Heart right ventricle (tissue), 16 donors: ENCODE results near the gene C21orf91. TPM values are rescaled to one million over a fixed set of nuclear protein-coding genes. Genes with fewer than 3 reads are reported as not detected.

Experiments
- ATAC-seq, 8 donors: fragments of 200-7000 bp; cut with Tn5 transposase; one replicate each; pipeline ENCODE4 v1.9.1; 2020; ENCODE audit warnings: mild to moderate bottlenecking in 8 of 8, moderate library complexity in 8 of 8, moderate number of reproducible peaks in 1 of 8
- DNase-seq, 2 donors: peaks; one replicate each; pipeline ENCODE4 v3.0.0-alpha.2; 2020
- H3K27ac ChIP-seq, 10 donors: fragments of 200-600 bp; sonication (generic) in 2 of 10; one replicate each; pipeline versions ENCODE4 v1.5.0 to v1.8.0; 2020 to 2022; ENCODE audit warnings: mild to moderate bottlenecking in 3 of 10
- H3K27me3 ChIP-seq, 7 donors: fragments of 200-600 bp; one replicate each; pipeline ENCODE4 v1.8.0; 2021 to 2022; ENCODE audit warnings: mild to moderate bottlenecking in 2 of 7
- H3K36me3 ChIP-seq, 9 donors: fragments of 200-600 bp; sonication (generic) in 1 of 9; one replicate each; pipeline versions ENCODE4 v1.5.0 to v1.8.0; 2020 to 2022; ENCODE audit warnings: mild to moderate bottlenecking in 2 of 9
- H3K4me1 ChIP-seq, 9 donors: fragments of 200-600 bp; sonication (generic) in 1 of 9; one replicate each; pipeline versions ENCODE4 v1.5.0 to v1.8.0; 2020 to 2022; ENCODE audit warnings: mild to moderate bottlenecking in 4 of 9
- H3K4me3 ChIP-seq, 10 donors: fragments of 200-600 bp; sonication (generic) in 2 of 10; one replicate each; pipeline versions ENCODE4 v1.5.0 to v1.8.0; 2020 to 2022; ENCODE audit warnings: mild to moderate bottlenecking in 7 of 10, moderate library complexity in 2 of 10
- H3K9me3 ChIP-seq, 11 donors: fragments of 200-600 bp in 10 of 11; sonication (generic) in 2 of 11; one replicate each; pipeline versions ENCODE4 v1.5.0 to v1.8.0; 2013 to 2022; ENCODE audit warnings: mild to moderate bottlenecking in 2 of 11, control low read depth in 1 of 11, moderate library complexity in 1 of 11
- WGBS, 2 donors: extraction: QIAGEN DNeasy Blood & Tissue Kit; methylation state at CpG; one replicate each; pipeline ENCODE4 v1.1.7; 2013; ENCODE audit warnings: inconsistent platforms in 1 of 2; 5-methylcytosine and 5-hydroxymethylcytosine counted together
- intact Hi-C, 10 donors: fragments of 100-400 bp; cut with DNase I; formaldehyde crosslinking; loops; one replicate each; pipeline versions ENCODE4 v1.11.1 to v1.14.2; 2022
- polyA plus RNA-seq, 2 donors: library from polyadenylated mRNA; stranded (reverse); fragments of 200-250 nt; gene quantifications; one replicate each; pipeline ENCODE4 v1.2.3, GENCODE V29; 2013
- total RNA-seq, 10 donors: library from RNA; stranded (reverse); fragmentation: NEBNext Ultra II Directional in 3 of 10; extraction: Animal tissue kit (Norgen Biotek cat#: 25700) in 3 of 10; gene quantifications; one replicate each; pipeline versions ENCODE4 v1.2.1 to v1.2.4, GENCODE V29; 2021 to 2023
- TF ChIP-seq, protein P1 (sequence below), 9 donors: fragments of 200-600 bp; sonication (generic) in 2 of 9; IDR thresholded peaks; one replicate each; pipeline versions ENCODE4 v1.5.0 to v1.8.0; 2021 to 2022; ENCODE audit warnings: antibody characterized with exemption in 9 of 9, mild to moderate bottlenecking in 5 of 9, moderate library complexity in 1 of 9
- donor health status: Arrhythmogenic right ventricular cardiomyopathy.
- donor health status: ischemic (EF 13 %, LVEDD 7.1; RV severe dilation, severe dysfunction).
- donor health status: healthy with polysubstance abuse.
- donor health status: DM: no; HTN: yes; CAD: no.
- donor health status: DM: no; HTN: no; CAD: no.
- donor health status: ischemic (EF 25% LVEDD 6.9; RV normal size, moderate dysfunction).
- donor health status: ischemic (EF 25% LVEDD 5.7; RV mildly dilated, moderate dysfunction).
- donor health status: healthy.
- donor health status: DM: yes; HTN: yes; CAD: no.
- donor health status: Ischemic cardiomyopathy.
- donor health status: ischemic (EF 35%, LVEDD 5.7; RV mildly dilated, moderate dysfunction).
- donor health status: nonischemic (EF 11% LVEDD 7.7; RV severe dilation, severe dysfunction).
- donor health status: DM: yes; HTN: yes; CAD: no.
- donor health status: PGD.
- donor health status: ischemic (EF 29% LVEDD 5.4; RV normal size, mild dysfunction).
- donor health status: nonischemic (EF 23%, LVEDD 6.1; RV moderate dilation, normal function).

Gene C21orf91
- total and polyA plus RNA-seq, 12 donors = 2.3 to 18.9 (median 10.6) TPM

DNA sequence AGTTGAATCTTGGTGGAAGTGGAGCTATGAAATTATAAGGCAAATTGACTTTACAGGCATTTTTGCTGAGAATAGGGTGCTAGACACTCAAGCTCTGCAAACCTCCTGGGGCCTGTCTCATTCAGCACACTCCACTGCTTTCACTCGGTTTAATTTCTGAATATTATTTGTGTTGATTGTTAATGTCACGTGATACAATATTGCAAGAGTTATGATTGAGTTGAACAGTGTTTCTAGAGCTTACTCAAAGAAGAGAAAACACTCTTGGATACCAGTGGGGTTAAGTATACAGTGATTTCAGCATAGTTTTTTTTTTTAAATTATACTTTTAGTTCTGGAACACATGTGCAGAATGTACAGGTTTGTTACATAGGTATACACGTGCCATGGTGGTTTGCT lies 49.7 kb downstream of the C21orf91 start:
- WGBS, 2 donors = 91% methylated on average over 3 of the region's 3 CpGs
- peaks cover 0 to 30% (median 6%) of the 10 kb centered on the region in 11 donors for H3K9me3 ChIP-seq
- TF ChIP-seq, protein P1, sequence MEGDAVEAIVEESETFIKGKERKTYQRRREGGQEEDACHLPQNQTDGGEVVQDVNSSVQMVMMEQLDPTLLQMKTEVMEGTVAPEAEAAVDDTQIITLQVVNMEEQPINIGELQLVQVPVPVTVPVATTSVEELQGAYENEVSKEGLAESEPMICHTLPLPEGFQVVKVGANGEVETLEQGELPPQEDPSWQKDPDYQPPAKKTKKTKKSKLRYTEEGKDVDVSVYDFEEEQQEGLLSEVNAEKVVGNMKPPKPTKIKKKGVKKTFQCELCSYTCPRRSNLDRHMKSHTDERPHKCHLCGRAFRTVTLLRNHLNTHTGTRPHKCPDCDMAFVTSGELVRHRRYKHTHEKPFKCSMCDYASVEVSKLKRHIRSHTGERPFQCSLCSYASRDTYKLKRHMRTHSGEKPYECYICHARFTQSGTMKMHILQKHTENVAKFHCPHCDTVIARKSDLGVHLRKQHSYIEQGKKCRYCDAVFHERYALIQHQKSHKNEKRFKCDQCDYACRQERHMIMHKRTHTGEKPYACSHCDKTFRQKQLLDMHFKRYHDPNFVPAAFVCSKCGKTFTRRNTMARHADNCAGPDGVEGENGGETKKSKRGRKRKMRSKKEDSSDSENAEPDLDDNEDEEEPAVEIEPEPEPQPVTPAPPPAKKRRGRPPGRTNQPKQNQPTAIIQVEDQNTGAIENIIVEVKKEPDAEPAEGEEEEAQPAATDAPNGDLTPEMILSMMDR (IDR thresholded peaks at IDR 0.05) = no peak
- DNase-seq (no peak), ATAC-seq (no peak)
- no peaks in the 10 kb centered on the region for H3K4me1 ChIP-seq
- H3K27me3 ChIP-seq = no peaks in the 10 kb centered on the region
- intact Hi-C loops = no loop called here
- no peak overlapping the region for H3K4me3 ChIP-seq
- no peaks in the 10 kb centered on the region for H3K36me3 ChIP-seq
- no peak overlapping the region for H3K27ac ChIP-seq

DNA sequence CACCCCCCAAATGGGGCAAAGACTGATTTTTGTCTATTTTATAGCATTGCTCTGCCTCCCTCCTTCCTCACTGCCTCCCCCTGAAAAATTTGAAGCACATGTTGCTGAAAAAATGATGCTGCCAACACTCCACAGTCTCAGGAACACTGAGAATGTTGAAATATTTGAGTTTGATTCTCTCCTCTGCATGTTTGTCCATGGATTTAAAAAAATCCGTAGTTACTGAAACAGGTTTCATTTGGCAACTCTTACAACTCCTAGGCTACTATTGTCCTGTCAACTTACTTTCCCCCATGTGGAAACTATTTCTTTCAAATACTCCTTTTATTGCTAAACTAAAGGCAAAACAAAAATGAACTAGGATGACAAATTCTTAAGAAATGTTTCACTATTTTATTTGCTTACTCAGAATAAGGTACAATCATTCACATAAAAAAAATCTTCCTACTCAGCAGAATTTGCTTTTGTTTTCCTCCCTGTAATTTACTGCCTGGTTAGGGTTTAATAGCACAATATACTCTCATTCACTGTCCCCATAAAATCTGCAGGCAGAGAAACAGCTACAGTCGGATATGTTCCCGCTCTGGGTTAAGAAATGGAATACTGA lies 50.2 kb downstream of the C21orf91 start:
- Histone ChIP-seq H3K27me3 (no peaks in the 10 kb centered on the region), H3K27ac (no peak overlapping the region), H3K9me3 (peaks cover 0 to 30% (median 6%) of the 10 kb centered on the region in 11 donors), H3K4me3 (no peak overlapping the region), H3K4me1 (no peaks in the 10 kb centered on the region), H3K36me3 (no peaks in the 10 kb centered on the region)
- no peak for ATAC-seq
- intact Hi-C loops = no loop called here
- TF ChIP-seq, protein P1 (IDR thresholded peaks at IDR 0.05) = no peak
- no peak for DNase-seq
- 89 to 92% methylated on average over 3 of the region's 3 CpGs for WGBS, 2 donors

- peaks cover 0 to 6% (median 0%) of the 10 kb centered on the region in 11 donors for H3K9me3 ChIP-seq
- H3K27me3 ChIP-seq = no peaks in the 10 kb centered on the region
- ATAC-seq (no peak), DNase-seq (no peak)
- no peak overlapping the region for H3K27ac ChIP-seq
- TF ChIP-seq, protein P1 (IDR thresholded peaks at IDR 0.05) = no peak
- intact Hi-C loops = no loop called here
- 94 to 95% methylated on average over 5 of the region's 5 CpGs for WGBS, 2 donors
- H3K36me3 ChIP-seq = no peaks in the 10 kb centered on the region
- H3K4me3 ChIP-seq = no peak overlapping the region
- no peaks in the 10 kb centered on the region for H3K4me1 ChIP-seq
Observed at GRCh38 chr21:17765207-17765606, 53.9 kb downstream of the C21orf91 start.

DNA sequence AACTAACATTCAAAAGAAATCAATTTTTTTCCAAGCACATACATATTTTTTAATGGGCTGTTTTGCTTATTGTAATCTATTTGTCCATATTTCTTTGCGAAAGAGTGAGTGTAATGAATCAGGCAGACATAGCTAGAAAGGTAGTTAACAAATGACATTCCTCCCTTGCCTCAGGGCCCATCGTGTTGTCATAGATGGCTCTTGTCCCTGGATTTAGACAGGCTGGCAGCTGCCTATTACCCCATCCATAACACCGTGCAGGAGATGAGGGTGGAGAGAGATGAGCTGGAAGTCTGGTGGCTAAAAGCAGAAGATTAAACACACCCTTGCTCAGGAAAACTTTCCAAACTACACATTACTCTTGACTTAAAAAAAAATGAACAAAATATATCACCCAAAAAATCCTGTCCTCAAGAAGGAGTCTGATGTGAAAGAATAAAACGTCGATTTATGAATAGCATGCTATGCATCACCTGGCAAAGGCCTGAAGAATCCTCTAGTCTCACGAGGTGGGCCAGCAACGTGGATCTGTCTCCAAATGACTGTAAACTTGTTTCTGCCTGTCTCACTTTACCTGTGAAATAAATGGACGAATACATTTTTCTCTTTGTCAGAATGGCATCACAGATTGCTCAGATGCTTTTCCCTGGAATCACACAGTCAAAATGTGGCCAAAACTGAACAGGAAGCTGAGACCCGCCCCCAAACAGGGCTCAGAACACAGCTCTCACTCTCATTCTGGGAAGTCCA lies 55.7 kb downstream of the C21orf91 start:
- no peak overlapping the region for H3K4me3 ChIP-seq
- DNase-seq (no peak), ATAC-seq (no peak)
- intact Hi-C loops = no loop called here
- no peaks in the 10 kb centered on the region for H3K9me3 ChIP-seq
- no peaks in the 10 kb centered on the region for H3K36me3 ChIP-seq
- TF ChIP-seq, protein P1 (IDR thresholded peaks at IDR 0.05) = no peak
- no peaks in the 10 kb centered on the region for H3K27me3 ChIP-seq
- 88 to 89% methylated on average over 9 of the region's 9 CpGs for WGBS, 2 donors
- peaks cover 0 to 13% (median 0%) of the 10 kb centered on the region in 9 donors for H3K4me1 ChIP-seq
- no peak overlapping the region for H3K27ac ChIP-seq
